A204.1 (cell line): ENCODE results near the gene FRA10AC1.

Experiments
- FAIRE-seq: peaks from 2 replicates; lab custom pipeline; 2012; peaks lifted over from hg19 to GRCh38; lab: Jason Lieb, UNC

The FRA10AC1 gene

GRCh38 chr10:93629647-93630305 lies 72.6 kb downstream of the FRA10AC1 start:
- FAIRE-seq = no peak

- FAIRE-seq = no peak
Measured at GRCh38 chr10:93628858-93629257, 73.5 kb downstream of the FRA10AC1 start.

GRCh38 chr10:93622942-93623341 lies 79.5 kb downstream of the FRA10AC1 start:
- FAIRE-seq = no peak

- FAIRE-seq = no peak
Measured at GRCh38 chr10:93620925-93621324, 81.5 kb downstream of the FRA10AC1 start.
